Measurements from ENCODE around the gene LGALS8. TPM values are rescaled to one million over a fixed set of nuclear protein-coding genes. Genes with fewer than 3 reads are reported as not detected.

LGALS8 gene
- total RNA-seq, 4 donors from 2014 or later = 62.0 to 93.3 (median 76.8) TPM

DNA sequence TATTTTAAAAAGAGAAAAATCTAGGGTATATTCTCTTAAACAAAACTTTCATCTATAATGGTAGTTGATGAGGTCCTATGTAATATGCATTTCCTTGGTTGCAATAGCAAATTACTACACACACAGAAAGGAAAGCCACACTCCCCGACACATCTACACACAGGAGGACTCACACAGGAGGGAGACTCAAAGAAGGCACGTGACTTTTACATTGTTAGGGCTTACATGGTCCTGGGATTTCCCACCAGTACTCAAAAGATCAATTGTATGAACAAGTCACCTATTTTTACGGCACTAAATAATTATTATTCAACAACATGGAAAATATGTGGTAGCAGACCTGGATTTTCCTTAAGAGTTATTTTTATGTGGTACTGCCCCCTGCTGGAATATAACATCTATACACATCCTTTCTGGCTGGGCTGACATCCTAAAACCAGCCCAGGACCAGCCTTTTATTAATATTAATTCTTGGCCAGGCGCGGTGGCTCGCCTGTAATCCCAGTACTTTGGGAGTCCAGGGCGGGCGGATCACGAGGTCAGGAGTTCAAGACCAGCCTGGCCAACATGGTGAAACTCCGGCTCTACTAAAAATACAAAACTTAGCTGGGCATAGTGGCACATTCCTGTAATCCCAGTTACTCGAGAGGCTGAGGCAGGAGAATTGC, 33.9 kb upstream of the LGALS8 start:
- Histone ChIP-seq H3K36me3 (no peaks in the 10 kb centered on the region), H3K4me1 (no peaks in the 10 kb centered on the region), H3K4me3 (no peak overlapping the region), H3K27ac (no peak overlapping the region), H3K9me3 (no peaks in the 10 kb centered on the region), H3K27me3 (no peaks in the 10 kb centered on the region)
- WGBS, 2 donors = 24 to 35% methylated on average over 11 of the region's 11 CpGs
- DNase-seq (ENCODE audit: low spot score in 2 of 2) = peak in 1 of 2 donors; percentile 46
- no peak for TF ChIP-seq POLR2A (IDR thresholded peaks at IDR 0.05)
- peak; percentile 34 to 62 (median 52) for TF ChIP-seq CTCF (IDR thresholded peaks at IDR 0.05)
- no peak for TF ChIP-seq EP300 (IDR thresholded peaks at IDR 0.05)

DNA sequence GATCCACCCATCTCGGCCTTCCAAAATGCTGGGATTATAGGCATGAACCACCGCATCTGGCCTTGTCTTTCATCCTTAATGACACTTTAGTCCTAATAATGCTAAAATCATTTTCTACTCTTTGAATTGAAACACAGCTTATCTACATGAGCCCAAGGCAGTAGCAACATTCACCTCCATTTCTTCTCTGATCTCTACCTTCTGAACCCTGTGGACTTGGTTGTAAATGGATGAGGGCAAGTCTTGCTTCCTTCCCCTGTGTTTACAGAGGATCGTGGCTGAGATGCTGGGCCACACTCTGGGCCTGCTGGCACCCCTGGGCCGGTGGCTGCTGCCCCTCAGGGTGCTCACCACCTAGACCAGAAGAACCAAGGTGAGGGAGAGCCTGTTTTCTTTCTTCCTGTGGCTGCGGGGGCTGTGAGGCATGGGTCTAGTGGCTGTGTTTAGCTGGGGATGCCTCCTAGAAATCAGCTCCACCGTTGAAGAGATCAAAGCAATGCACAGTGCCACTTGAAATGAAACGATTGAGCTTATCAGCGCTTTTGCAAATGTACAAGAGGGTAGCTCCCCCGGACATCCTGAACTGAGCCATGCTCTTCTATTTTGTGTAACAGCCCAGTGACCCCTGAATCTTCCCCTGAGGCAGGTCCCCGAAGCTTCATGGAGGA, 32.2 kb upstream of the LGALS8 start:
- H3K27ac ChIP-seq = no peak overlapping the region
- no peak for DNase-seq (ENCODE audit: low spot score in 2 of 2)
- TF ChIP-seq EP300 (IDR thresholded peaks at IDR 0.05) (no peak), POLR2A (IDR thresholded peaks at IDR 0.05) (no peak), CTCF (IDR thresholded peaks at IDR 0.05) (no peak)
- no peaks in the 10 kb centered on the region for H3K27me3 ChIP-seq
- no peaks in the 10 kb centered on the region for H3K4me1 ChIP-seq
- H3K9me3 ChIP-seq = no peaks in the 10 kb centered on the region
- H3K4me3 ChIP-seq = no peak overlapping the region
- 77 to 80% methylated on average over 10 of the region's 10 CpGs for WGBS, 2 donors
- no peaks in the 10 kb centered on the region for H3K36me3 ChIP-seq

DNA sequence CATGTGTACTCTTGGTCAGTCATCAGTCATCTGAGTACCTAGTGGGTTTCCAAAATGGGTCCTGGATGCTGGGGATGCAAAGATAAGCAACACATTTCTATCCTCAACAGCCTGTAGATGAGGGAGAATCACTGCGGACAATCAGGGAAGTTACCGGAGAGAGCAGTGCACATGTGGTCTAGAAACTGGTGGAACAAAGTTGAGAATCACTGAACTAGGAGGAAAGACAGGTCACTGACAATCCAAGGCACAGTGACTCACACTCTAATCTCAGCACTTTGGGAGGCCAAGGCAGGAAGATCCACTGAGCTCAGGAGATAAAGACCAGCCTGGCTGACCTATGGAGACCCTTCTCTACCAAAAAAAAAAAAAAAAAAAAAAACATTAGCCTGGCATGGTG, 31.4 kb upstream of the LGALS8 start:
- Histone ChIP-seq H3K4me1 (no peaks in the 10 kb centered on the region), H3K9me3 (no peaks in the 10 kb centered on the region), H3K36me3 (no peaks in the 10 kb centered on the region), H3K27me3 (no peaks in the 10 kb centered on the region), H3K27ac (no peak overlapping the region), H3K4me3 (no peak overlapping the region)
- TF ChIP-seq EP300 (IDR thresholded peaks at IDR 0.05) (no peak), CTCF (IDR thresholded peaks at IDR 0.05) (no peak)
- no peak for DNase-seq (ENCODE audit: low spot score in 2 of 2)
- 98% methylated on average over 2 of the region's 2 CpGs for WGBS, 2 donors

DNA sequence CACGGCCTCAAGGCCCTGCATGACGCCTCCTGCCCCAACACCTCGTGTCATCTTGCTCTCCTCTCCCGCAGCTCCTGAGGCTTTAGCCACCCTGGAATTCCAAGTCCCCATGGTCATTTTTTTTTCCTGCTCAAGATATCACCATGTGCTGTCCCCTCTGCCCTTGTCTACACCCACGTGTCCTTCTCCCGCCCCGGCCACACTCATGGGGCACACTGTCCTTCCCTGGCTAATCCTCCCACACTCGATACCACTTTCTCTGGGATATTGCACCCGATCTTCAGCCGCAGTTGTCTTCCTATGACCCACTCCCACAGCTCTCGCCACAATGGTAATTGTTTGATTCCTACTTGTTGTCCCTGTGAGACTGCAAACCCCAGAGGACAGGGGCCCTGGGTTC, 29.7 kb upstream of the LGALS8 start:
- Histone ChIP-seq H3K27ac (no peak overlapping the region), H3K36me3 (no peaks in the 10 kb centered on the region), H3K27me3 (no peaks in the 10 kb centered on the region), H3K4me3 (no peak overlapping the region), H3K4me1 (no peaks in the 10 kb centered on the region), H3K9me3 (no peaks in the 10 kb centered on the region)
- 81 to 85% methylated on average over 11 of the region's 11 CpGs for WGBS, 2 donors
- DNase-seq (ENCODE audit: low spot score in 2 of 2) = no peak
- TF ChIP-seq CTCF (IDR thresholded peaks at IDR 0.05) (no peak), POLR2A (IDR thresholded peaks at IDR 0.05) (no peak), EP300 (IDR thresholded peaks at IDR 0.05) (no peak)
